Neural cell (in vitro differentiated cells): ENCODE data around the gene ZNF618. TPM values are rescaled to one million over a fixed set of nuclear protein-coding genes. Genes with fewer than 3 reads are reported as not detected.

Experiments
- H2AFZ ChIP-seq: fragments of 200-600, 300-800 bp; sonication (generic), shearing (Covaris generic); 2 replicates; pipeline ENCODE4 v1.6.0; 2014; ENCODE audit warnings: low read depth, mild to moderate bottlenecking, antibody characterized with exemption, low read length, moderate library complexity
- H3F3A ChIP-seq: fragments of 200-600 bp; shearing (Covaris generic); 2 replicates; pipeline ENCODE4 v1.6.1; 2016; ENCODE audit warnings: mild to moderate bottlenecking, moderate library complexity, mixed read lengths, antibody characterized with exemption, low read length; ENCODE audit not compliant: insufficient read depth, poor library complexity, severe bottlenecking
- H3K27ac ChIP-seq: fragments of 200-600, 300-800 bp; sonication (generic), shearing (Covaris generic); 2 replicates; pipeline ENCODE4 v1.5.1; 2014; ENCODE audit warnings: mild to moderate bottlenecking, low read length, moderate library complexity
- H3K27me3 ChIP-seq: fragments of 300-800, 200-600 bp; sonication (generic), shearing (Covaris generic); 2 replicates; pipeline ENCODE4 v1.6.0; 2014; ENCODE audit warnings: mild to moderate bottlenecking, low read depth, low read length, moderate library complexity; ENCODE audit not compliant: insufficient read depth
- H3K36me3 ChIP-seq: fragments of 300-800, 200-600 bp; sonication (generic), shearing (Covaris generic); 2 replicates; pipeline ENCODE4 v1.5.1; 2014; ENCODE audit warnings: mild to moderate bottlenecking, antibody characterized with exemption, low read length, moderate library complexity; ENCODE audit not compliant: insufficient read depth
- H3K4me2 ChIP-seq: fragments of 300-800, 200-600 bp; sonication (generic), shearing (Covaris generic); 2 replicates; pipeline ENCODE4 v1.6.0; 2014; ENCODE audit warnings: mild to moderate bottlenecking, low read length
- H3K4me3 ChIP-seq: fragments of 300-800, 200-600 bp; sonication (generic), shearing (Covaris generic); 2 replicates; pipeline ENCODE4 v1.5.1; 2014; ENCODE audit warnings: mild to moderate bottlenecking, low read length, moderate library complexity
- H3K79me2 ChIP-seq: fragments of 200-600 bp; shearing (Covaris generic); replicated peaks from 2 replicates; pipeline ENCODE4 v1.6.0; 2014; ENCODE audit warnings: mild to moderate bottlenecking, low read length, moderate library complexity; ENCODE audit not compliant: insufficient read depth
- H3K9ac ChIP-seq: fragments of 300-800, 200-600 bp; sonication (generic), shearing (Covaris generic); 2 replicates; pipeline ENCODE4 v1.6.1; 2016; ENCODE audit warnings: mild to moderate bottlenecking, low read length, mixed read lengths
- H3K9me2 ChIP-seq: fragments of 200-600 bp; shearing (Covaris generic); 2 replicates; pipeline ENCODE4 v1.6.1; 2016; ENCODE audit warnings: mild to moderate bottlenecking, low read length, mixed read lengths; ENCODE audit not compliant: insufficient read depth
- H3K9me3 ChIP-seq: fragments of 200-600, 300-800 bp; sonication (generic), shearing (Covaris generic); 2 replicates; pipeline ENCODE4 v1.6.1; 2016; ENCODE audit warnings: mild to moderate bottlenecking, mixed run types, low read length, moderate library complexity, mixed read lengths
- H4K20me1 ChIP-seq: fragments of 200-600 bp; shearing (Covaris generic); 2 replicates; pipeline ENCODE4 v1.6.1; 2016; ENCODE audit warnings: mild to moderate bottlenecking, mixed run types; ENCODE audit not compliant: insufficient read depth
- CTCF ChIP-seq: fragments of 450-650 bp; IDR thresholded peaks from 2 replicates; pipeline ENCODE4 v1.5.1; 2014; ENCODE audit warnings: antibody characterized with exemption, mild to moderate bottlenecking, moderate library complexity; ENCODE audit not compliant: poor library complexity, severe bottlenecking
- EP300 ChIP-seq: fragments of 450-650 bp; conservative IDR thresholded peaks from 2 replicates; pipeline ENCODE4 v1.6.1; 2014; ENCODE audit warnings: antibody characterized with exemption, mild to moderate bottlenecking, moderate library complexity; ENCODE audit not compliant: poor library complexity, severe bottlenecking
- EZH2 ChIP-seq: fragments of 200-600, 300-800 bp; shearing (Covaris generic), sonication (generic); IDR thresholded peaks from 2 replicates; pipeline ENCODE4 v1.6.1; 2014; ENCODE audit warnings: antibody characterized with exemption, low read length, borderline replicate concordance, mild to moderate bottlenecking; ENCODE audit not compliant: insufficient read depth, poor library complexity, severe bottlenecking
- MXI1 ChIP-seq: fragments of 450-650 bp; conservative IDR thresholded peaks from 2 replicates; pipeline ENCODE4 v1.6.1; 2014; ENCODE audit warnings: antibody characterized with exemption, mild to moderate bottlenecking; ENCODE audit not compliant: poor library complexity, severe bottlenecking
- POLR2AphosphoS5 ChIP-seq: IDR thresholded peaks from 2 replicates; pipeline ENCODE4 v1.6.1; 2012
- RAD21 ChIP-seq: fragments of 450-650 bp; conservative IDR thresholded peaks from 2 replicates; pipeline ENCODE4 v1.6.1; 2014; ENCODE audit warnings: antibody characterized with exemption, mild to moderate bottlenecking, moderate library complexity
- REST ChIP-seq: IDR thresholded peaks from 2 replicates; pipeline ENCODE4 v1.6.1; 2012; ENCODE audit warnings: borderline replicate concordance
- SMC3 ChIP-seq: fragments of 450-650 bp; conservative IDR thresholded peaks from 2 replicates; pipeline ENCODE4 v1.6.1; 2014; ENCODE audit warnings: antibody characterized with exemption, mild to moderate bottlenecking, moderate library complexity; ENCODE audit not compliant: poor library complexity
- TAF1 ChIP-seq: IDR thresholded peaks from 2 replicates; pipeline ENCODE4 v1.6.1; 2012; ENCODE audit warnings: low read depth
- polyA plus RNA-seq: library from polyadenylated mRNA; depleted of rRNA; stranded (reverse); fragments of >200 nt; gene quantifications from 2 replicates; pipeline ENCODE4 v1.2.3, GENCODE V29; 2014

Gene ZNF618
- polyA plus RNA-seq, 1 donor from 2014 or later, result 7.1 TPM

GRCh38 chr9:114058688-114059046 lies 182.6 kb downstream of the ZNF618 start:
- no peaks in the 10 kb centered on the region for H4K20me1 ChIP-seq
- no peak overlapping the region for H3K4me3 ChIP-seq
- H3K9me3 ChIP-seq, result no peaks in the 10 kb centered on the region
- H3K27ac ChIP-seq, result no peak overlapping the region
- no peak overlapping the region for H3K9ac ChIP-seq
- no peaks in the 10 kb centered on the region for H3K27me3 ChIP-seq
- H2AFZ ChIP-seq, result no peak overlapping the region
- no peaks in the 10 kb centered on the region for H3K9me2 ChIP-seq
- no peak overlapping the region for H3K4me2 ChIP-seq
- no peaks in the 10 kb centered on the region for H3K79me2 ChIP-seq
- H3F3A ChIP-seq, result no peaks in the 10 kb centered on the region
- H3K36me3 ChIP-seq, result no peaks in the 10 kb centered on the region
- no peak for TF ChIP-seq SMC3
- TF ChIP-seq MXI1, result no peak
- TF ChIP-seq REST, result no peak
- no peak for TF ChIP-seq RAD21

- Histone ChIP-seq H3K27me3 (no peaks in the 10 kb centered on the region), H4K20me1 (no peaks in the 10 kb centered on the region), H3K9me2 (no peaks in the 10 kb centered on the region), H3K27ac (no peak overlapping the region), H3K36me3 (no peaks in the 10 kb centered on the region), H3F3A (no peaks in the 10 kb centered on the region), H3K9ac (no peak overlapping the region), H3K79me2 (no peaks in the 10 kb centered on the region), H3K4me3 (no peak overlapping the region), H3K9me3 (no peaks in the 10 kb centered on the region), H3K4me2 (no peak overlapping the region), H2AFZ (no peak overlapping the region)
- no peak for TF ChIP-seq RAD21
- no peak for TF ChIP-seq SMC3
- TF ChIP-seq TAF1, result no peak
- TF ChIP-seq EP300, result no peak
- no peak for TF ChIP-seq CTCF
- TF ChIP-seq REST, result no peak
- no peak for TF ChIP-seq POLR2AphosphoS5
- no peak for TF ChIP-seq EZH2
- TF ChIP-seq MXI1, result no peak
Measured at GRCh38 chr9:114059047-114059803, 183.1 kb downstream of the ZNF618 start.
